AG20443 (cell line): Measurements from ENCODE around the gene MMP20.
A peak's percentile ranks its signal among the peaks of the same experiment; 100 is the strongest.
"Not testable (repeated sequence)": the region's sequence is repeated elsewhere in the genome, so short reads cannot be mapped to it uniquely, and the experiment has no call there.

ENCODE experiments used
- DNase-seq: peaks from one replicate; pipeline ENCODE4 v3.0.0; 2012; ENCODE audit warnings: low spot score, mixed read lengths

The MMP20 gene

DNA sequence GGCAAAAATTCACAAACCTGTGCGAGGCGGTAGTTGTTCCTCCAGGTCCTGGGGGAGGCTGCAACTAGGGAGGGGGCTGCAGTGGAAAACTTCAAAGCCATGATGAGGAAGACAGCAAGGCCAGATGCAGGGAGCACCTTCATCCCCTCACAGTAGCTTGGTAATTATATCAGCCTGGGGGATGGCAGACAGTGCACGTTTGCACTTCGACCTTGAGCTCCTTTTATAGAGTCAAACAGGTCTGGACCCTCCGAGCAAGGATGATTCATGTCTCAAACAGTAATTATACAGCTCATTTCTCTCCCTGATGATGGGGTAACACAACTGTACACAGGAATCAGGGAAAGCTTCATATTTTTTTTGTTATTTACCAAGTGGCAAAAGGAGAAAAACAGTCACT lies at the start of gene MMP20:
MMP20 (minus strand) TSS at position 156 of the 400 bp plus-strand sequence; CDS start at position 143, 13 bp downstream.
- no peak for DNase-seq

DNA sequence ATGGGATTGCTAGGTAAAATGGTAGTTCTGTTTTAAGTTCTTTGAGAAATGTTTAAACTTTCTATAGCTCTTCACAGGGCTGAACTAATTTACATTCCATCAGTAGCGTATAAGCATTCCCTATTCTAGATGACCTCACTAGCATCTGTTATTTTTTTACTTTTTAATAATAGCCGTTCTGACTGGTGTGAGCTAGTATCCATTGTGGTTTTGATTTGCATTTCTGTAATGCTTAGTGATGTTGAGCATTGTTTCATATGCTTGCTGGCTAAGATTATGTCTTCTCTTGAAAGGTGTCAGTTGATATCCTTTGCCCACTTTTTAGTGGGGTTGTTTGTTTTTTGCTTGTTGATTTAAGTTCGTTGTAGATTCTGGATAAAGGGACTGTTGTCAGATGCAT lies 44.5 kb upstream of the MMP20 start:
- DNase-seq: no peak

DNA sequence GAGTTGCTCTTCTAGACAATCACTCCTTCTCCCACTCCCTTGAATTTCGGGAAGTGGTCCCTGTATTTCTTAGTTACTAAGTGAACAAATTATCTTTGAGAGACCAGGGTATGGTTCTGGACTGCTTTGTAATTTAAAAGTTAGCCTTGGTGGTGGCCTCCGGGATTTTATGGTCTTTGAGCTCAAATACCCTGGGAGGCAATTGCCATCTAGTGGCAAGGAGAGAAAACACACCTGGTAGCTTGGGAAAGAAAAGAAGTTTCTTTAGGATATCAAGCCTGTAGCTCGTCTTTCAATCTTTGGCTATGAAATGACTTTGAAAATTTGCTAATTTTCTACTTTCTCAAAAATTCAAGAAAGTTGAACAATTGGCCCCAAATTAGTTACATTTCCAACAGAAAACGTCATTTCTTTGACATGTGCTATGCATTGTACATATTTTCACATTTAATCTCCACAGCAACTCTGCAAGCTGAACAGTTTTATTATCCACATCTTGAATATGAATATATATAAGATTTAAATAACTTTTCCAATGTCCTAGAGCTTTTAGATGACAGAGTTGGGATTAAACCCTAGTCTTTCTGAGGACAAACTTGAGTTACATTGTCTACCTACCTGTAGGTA lies 41.3 kb upstream of the MMP20 start:
- DNase-seq: peak; percentile 79

- DNase-seq: no peak
These were observed 39.0 kb upstream of the MMP20 start for GRCh38 chr11:102664001-102664752.

- no peak for DNase-seq
These were observed 37.5 kb upstream of the MMP20 start for GRCh38 chr11:102662607-102663006.

GRCh38 chr11:102661040-102661439 lies 35.9 kb upstream of the MMP20 start:
- DNase-seq: no peak

GRCh38 chr11:102656528-102656927 lies 31.4 kb upstream of the MMP20 start:
- no peak for DNase-seq

DNA sequence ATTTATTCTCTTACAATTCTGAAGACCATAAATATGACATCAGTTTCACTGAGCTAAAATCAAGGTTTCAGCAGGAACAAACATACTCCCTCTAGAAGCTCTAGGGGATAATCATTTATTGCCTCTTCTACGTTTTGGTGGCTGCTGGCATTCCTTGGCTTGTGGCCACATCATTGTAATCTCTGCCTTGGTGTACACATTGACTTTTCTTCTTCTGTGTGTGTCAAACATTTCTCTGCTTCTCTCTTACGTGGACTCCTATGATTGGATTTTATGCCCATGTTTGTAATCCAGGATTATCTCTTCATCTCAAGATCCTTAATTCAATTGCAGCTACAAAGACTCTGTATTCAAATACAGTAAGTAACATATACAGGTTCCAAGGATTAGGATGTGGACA lies 30.4 kb upstream of the MMP20 start:
- DNase-seq: no peak

DNA sequence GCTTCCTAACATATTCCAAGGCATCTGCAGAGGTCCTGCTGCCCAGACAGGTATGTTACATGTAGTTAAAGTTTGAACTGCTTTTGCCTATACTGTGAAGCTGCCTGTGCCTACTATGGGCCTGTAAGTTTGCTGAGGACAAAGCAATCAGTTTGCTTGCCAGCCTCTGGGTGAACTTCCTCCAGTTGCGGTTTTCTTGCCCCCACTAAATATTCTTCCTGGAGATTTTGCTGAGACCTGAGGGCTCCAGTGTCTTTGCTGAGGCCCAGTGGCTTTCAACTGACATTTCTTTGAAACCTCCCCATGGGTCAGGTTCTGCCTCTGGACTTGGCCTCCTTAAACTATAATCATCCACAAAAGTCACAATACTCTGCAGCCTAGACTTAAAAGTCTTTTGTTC lies 29.6 kb upstream of the MMP20 start:
- no peak for DNase-seq

DNA sequence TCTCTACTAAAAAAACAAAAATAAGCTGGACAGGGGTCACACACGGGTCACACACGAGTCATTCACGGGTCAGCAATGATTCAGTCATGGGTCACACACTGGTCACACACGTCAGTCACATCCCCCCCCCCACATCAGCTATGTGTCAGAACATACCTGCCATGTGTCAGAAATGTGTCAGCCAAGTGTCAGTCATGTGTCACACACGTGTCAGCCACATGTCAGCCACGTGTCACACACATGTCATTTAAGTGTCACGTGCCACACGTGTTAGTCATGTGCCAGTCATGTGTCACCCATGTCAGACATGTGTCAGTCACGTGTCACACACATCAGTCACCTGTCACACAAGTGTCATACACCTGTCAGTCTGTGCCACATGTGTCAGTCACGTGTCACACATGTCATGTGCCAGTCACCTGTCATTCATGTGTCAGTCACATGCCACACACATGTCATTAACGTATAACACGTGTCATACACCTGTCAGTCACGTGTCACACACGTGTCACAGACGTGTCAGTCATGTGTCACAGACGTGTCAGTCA lies 28.7 kb upstream of the MMP20 start:
- DNase-seq: no peak

DNA sequence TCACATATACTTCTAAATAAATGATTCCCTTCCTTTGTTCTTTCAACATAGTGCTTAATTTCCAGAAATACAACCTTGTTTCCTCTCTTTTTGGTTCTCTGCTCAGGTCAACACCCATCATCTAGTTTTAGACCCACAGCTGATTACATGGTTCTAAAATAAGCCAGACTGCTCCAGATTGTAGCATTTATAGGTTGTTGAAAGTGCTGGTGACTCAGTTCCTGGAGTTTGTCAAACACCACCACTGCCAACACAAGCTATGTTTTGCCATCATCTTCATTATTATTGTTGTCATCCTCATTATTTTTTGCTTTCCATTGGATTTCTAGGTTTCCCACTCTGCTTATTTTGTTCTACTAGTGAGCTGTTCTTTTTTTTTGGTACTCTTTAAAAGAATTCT lies 22.3 kb upstream of the MMP20 start:
- peak; percentile 25 for DNase-seq

GRCh38 chr11:102643941-102644340 lies 18.8 kb upstream of the MMP20 start:
- DNase-seq: no peak

GRCh38 chr11:102640946-102641345 lies 15.8 kb upstream of the MMP20 start:
- DNase-seq: no peak

GRCh38 chr11:102639656-102640055 lies 14.5 kb upstream of the MMP20 start:
- no peak for DNase-seq

DNA sequence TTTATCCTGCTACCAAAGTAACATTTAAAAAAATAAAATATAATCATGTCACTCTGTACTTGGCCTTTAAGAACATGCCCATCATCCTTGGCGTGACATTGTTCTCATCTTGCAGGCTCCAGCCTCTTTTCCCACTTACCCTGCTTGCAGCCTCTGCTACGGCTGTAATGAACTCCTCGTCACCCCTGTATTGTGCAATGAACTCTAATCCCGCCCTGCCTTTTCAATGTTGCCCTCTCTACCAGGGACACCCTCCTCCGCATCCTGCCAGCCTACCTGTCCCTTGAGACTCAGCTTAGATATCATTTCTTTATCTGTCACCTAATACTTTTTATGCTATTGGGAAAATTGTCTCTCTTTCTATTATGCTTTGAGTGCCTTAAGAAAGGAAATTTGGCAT lies 12.6 kb upstream of the MMP20 start:
- DNase-seq: peak; percentile 24

DNA sequence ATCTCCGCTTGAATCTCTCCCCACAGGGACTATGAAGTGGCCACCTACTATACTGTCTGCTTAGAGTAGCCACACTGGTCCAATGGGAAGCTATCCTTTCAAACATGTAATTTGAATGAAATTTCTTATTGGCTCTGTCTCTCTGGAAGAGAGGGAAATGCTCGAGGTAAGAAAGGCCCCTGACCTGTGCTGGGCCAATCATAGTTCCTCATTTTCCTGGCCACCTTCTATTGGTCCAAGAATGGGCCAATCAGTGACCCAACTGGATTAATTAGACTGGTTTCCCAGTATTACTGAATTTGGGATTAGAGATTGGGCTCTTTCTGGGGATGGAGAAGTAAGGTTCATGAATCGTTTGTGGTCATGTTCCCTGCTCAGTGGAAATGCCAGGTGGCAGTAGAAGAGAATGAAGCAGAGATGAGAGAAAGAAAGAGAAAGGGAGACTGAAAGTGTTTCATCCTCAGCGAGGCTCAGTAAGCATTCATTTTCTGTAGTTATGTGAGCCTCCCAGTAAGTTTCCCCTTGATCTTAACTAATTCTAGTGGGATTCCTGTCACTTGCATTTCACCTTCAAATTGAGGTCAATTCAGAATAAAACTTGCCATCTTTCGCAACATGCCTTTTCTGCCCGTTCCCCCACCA lies 8.4 kb upstream of the MMP20 start:
- DNase-seq: no peak

- DNase-seq: no peak
These were observed 6.9 kb upstream of the MMP20 start for GRCh38 chr11:102632026-102632425.

GRCh38 chr11:102630598-102631448 lies 5.7 kb upstream of the MMP20 start:
- no peak for DNase-seq

DNA sequence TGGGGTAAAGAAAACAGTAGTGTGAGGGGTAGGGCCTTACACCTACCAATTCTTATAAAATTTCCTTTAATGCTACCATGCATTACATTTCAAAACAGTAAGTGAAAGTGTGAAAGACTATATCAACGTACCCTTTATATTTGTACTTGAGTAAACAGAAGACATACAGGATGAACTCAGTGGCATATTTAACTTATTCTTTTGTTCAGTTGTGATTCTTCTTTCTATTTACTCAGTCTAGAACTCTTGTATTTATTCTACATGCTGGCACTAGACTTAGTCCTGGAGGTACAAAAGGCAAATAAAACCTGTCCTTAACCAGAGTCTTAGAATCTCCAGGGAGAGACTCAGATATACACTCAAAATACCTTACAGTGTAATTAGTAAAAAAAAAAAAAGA lies 4.8 kb upstream of the MMP20 start:
- not testable (repeated sequence) for DNase-seq

DNA sequence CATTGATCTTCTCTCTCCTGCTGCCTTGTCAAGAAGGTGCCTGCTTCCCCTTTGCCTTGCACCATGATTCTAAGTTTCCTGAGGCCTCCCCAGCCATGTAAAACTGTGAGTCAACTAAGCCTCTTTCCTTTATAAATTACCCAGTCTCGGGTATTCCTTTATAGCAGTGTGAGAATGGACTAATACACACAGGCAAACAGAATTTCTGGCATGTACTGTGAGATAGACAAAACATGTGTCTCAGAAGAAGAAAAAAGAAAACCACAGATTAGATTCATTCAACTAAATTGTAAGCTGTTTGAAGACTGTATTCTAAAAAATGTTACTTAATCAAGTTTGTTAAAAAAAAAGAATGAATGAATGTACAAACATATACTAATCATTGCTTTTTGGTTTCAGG lies 1.5 kb upstream of the MMP20 start:
- no peak for DNase-seq

DNA sequence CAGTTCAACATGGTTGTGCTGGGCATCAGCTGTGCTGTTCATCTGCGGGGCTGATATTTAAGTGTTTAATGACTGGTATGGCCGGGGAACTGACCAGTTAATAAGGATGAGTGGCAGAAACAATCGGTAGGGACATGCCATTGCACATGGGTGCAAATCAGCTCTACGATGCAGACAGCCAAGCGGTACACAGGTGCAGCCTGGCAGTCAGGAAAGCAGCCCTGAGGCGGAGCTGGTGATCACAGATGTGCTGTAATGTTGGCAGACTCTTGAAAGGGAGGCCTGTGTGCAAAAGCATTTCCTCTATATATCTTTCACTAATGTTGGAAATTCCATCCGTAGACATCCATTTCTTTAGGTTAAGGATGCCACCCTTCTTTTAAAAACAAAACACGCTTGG lies 1.1 kb downstream of the MMP20 start:
- no peak for DNase-seq

- no peak for DNase-seq
These were observed 2.0 kb downstream of the MMP20 start for GRCh38 chr11:102623128-102623527.
